ENCODE results near the gene TNFSF10.
A peak's percentile ranks its signal among the peaks of the same experiment; 100 is the strongest.

The TNFSF10 gene

DNA sequence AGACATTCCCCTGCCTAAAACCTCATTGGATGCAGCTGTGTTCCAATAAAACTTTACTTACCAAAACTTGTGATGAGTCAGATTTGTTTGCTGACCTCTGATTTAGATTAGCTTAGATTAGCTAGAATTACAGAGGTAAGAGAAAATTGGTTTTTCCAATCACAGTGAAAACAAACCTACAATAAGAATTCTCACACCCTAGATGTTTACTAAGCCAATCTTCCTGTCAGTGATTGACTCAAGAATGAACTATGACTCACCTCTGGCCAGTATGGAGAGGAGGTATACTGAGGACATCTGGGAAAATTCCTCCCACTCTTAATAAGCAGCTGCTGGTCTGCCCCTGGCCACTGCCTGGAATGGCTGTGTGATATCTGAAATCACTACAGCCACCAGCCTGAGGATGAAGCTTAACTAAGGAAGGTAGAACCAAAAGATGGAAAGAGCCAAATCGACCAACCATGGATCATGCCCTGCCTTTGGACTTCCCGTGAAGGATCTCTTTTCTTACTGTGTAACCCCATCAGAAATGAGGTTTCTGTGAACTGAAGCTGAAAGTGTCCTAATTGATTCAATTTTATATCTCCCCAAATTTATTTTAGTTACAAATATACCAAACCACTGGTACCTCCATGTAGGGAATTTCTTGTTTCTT, 55.9 kb downstream of the TNFSF10 start:
- no peak overlapping the region for H3K27ac ChIP-seq
- H3K4me3 ChIP-seq, result no peak overlapping the region
- H3K27me3 ChIP-seq, result no peaks in the 10 kb centered on the region
- no peaks in the 10 kb centered on the region for H3K36me3 ChIP-seq
- TF ChIP-seq, protein P1, sequence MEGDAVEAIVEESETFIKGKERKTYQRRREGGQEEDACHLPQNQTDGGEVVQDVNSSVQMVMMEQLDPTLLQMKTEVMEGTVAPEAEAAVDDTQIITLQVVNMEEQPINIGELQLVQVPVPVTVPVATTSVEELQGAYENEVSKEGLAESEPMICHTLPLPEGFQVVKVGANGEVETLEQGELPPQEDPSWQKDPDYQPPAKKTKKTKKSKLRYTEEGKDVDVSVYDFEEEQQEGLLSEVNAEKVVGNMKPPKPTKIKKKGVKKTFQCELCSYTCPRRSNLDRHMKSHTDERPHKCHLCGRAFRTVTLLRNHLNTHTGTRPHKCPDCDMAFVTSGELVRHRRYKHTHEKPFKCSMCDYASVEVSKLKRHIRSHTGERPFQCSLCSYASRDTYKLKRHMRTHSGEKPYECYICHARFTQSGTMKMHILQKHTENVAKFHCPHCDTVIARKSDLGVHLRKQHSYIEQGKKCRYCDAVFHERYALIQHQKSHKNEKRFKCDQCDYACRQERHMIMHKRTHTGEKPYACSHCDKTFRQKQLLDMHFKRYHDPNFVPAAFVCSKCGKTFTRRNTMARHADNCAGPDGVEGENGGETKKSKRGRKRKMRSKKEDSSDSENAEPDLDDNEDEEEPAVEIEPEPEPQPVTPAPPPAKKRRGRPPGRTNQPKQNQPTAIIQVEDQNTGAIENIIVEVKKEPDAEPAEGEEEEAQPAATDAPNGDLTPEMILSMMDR (IDR thresholded peaks at IDR 0.05), result no peak
- intact Hi-C loops (cut with DNase I; ENCODE audit: low total_unique reads), result no loop called here
- H3K4me1 ChIP-seq, result no peaks in the 10 kb centered on the region
- H3K9me3 ChIP-seq, result no peaks in the 10 kb centered on the region
- no peak for DNase-seq

- H3K36me3 ChIP-seq, result no peaks in the 10 kb centered on the region
- H3K4me1 ChIP-seq, result no peaks in the 10 kb centered on the region
- TF ChIP-seq, protein P1 (IDR thresholded peaks at IDR 0.05), result no peak
- no peaks in the 10 kb centered on the region for H3K27me3 ChIP-seq
- intact Hi-C loops (cut with DNase I; ENCODE audit: low total_unique reads), result no loop called here
- DNase-seq, result no peak
- no peak overlapping the region for H3K4me3 ChIP-seq
- H3K27ac ChIP-seq, result no peak overlapping the region
- no peaks in the 10 kb centered on the region for H3K9me3 ChIP-seq
These were observed 56.6 kb downstream of the TNFSF10 start for GRCh38 chr3:172466553-172467130.

GRCh38 chr3:172465281-172465680, 57.9 kb downstream of the TNFSF10 start:
- Histone ChIP-seq H3K27me3 (no peaks in the 10 kb centered on the region), H3K4me1 (peaks cover 0 to 3% (median 0%) of the 10 kb centered on the region in 4 donors), H3K36me3 (no peaks in the 10 kb centered on the region), H3K4me3 (no peak overlapping the region), H3K9me3 (no peaks in the 10 kb centered on the region), H3K27ac (no peak overlapping the region)
- DNase-seq, result no peak
- intact Hi-C loops (cut with DNase I; ENCODE audit: low total_unique reads), result no loop called here
- TF ChIP-seq, protein P1 (IDR thresholded peaks at IDR 0.05), result no peak

GRCh38 chr3:172464306-172464705, 58.9 kb downstream of the TNFSF10 start:
- Histone ChIP-seq H3K27ac (no peak overlapping the region), H3K27me3 (no peaks in the 10 kb centered on the region), H3K9me3 (no peaks in the 10 kb centered on the region), H3K36me3 (no peaks in the 10 kb centered on the region), H3K4me3 (no peak overlapping the region), H3K4me1 (peaks cover 0 to 3% (median 0%) of the 10 kb centered on the region in 4 donors)
- TF ChIP-seq, protein P1 (IDR thresholded peaks at IDR 0.05), result no peak
- no peak for DNase-seq
- intact Hi-C loops (cut with DNase I; ENCODE audit: low total_unique reads), result no loop called here

- H3K4me1 ChIP-seq, result peaks cover 0 to 3% (median 0%) of the 10 kb centered on the region in 4 donors
- TF ChIP-seq, protein P1 (IDR thresholded peaks at IDR 0.05), result peak; percentile 61 to 79
- no peaks in the 10 kb centered on the region for H3K36me3 ChIP-seq
- no peaks in the 10 kb centered on the region for H3K9me3 ChIP-seq
- no peak overlapping the region for H3K27ac ChIP-seq
- no peak overlapping the region for H3K4me3 ChIP-seq
- H3K27me3 ChIP-seq, result no peaks in the 10 kb centered on the region
- DNase-seq, result no peak
- intact Hi-C loops (cut with DNase I; ENCODE audit: low total_unique reads), result no loop called here
These were observed 61.6 kb downstream of the TNFSF10 start for GRCh38 chr3:172461530-172462138.

Measured in tibial artery (tissue), 4 donors.